GM23248 (cell line): Measurements from ENCODE around the gene ZDHHC9. TPM values are rescaled to one million over a fixed set of nuclear protein-coding genes. Genes with fewer than 3 reads are reported as not detected.

Experiments used
- DNase-seq: peaks from one replicate; pipeline ENCODE4 v3.0.0-alpha.2; 2015
- H2AFZ ChIP-seq: fragments of 200-600 bp; sonication (generic); 2 replicates; pipeline ENCODE4 v1.6.1; 2016; ENCODE audit warnings: antibody characterized with exemption
- H3F3A ChIP-seq: fragments of 200-600 bp; sonication (generic); 2 replicates; pipeline ENCODE4 v1.6.1; 2016; ENCODE audit warnings: mild to moderate bottlenecking, antibody characterized with exemption, mixed run types; ENCODE audit not compliant: insufficient read depth
- H3K27ac ChIP-seq: fragments of 200-600 bp; sonication (generic); 2 replicates; pipeline ENCODE4 v1.5.1; 2016; ENCODE audit warnings: mild to moderate bottlenecking
- H3K27me3 ChIP-seq: fragments of 200-600 bp; sonication (generic); replicated peaks from 2 replicates; pipeline ENCODE4 v1.6.1; 2016; ENCODE audit warnings: mild to moderate bottlenecking; ENCODE audit not compliant: insufficient read depth
- H3K36me3 ChIP-seq: fragments of 200-600 bp; sonication (generic); 2 replicates; pipeline ENCODE4 v1.6.1; 2016; ENCODE audit warnings: low read depth, mild to moderate bottlenecking
- H3K4me1 ChIP-seq: fragments of 200-600 bp; sonication (generic); 2 replicates; pipeline ENCODE4 v1.6.1; 2016; ENCODE audit warnings: mild to moderate bottlenecking; ENCODE audit not compliant: insufficient read depth
- H3K4me2 ChIP-seq: fragments of 200-600 bp; sonication (generic); one replicate; pipeline ENCODE4 v1.6.1; 2016; ENCODE audit warnings: mild to moderate bottlenecking; ENCODE audit not compliant: unreplicated experiment
- H3K4me3 ChIP-seq: fragments of 200-600 bp; sonication (generic); 2 replicates; pipeline ENCODE4 v1.5.1; 2016; ENCODE audit warnings: mild to moderate bottlenecking
- H3K79me2 ChIP-seq: fragments of 200-600 bp; sonication (generic); 2 replicates; pipeline ENCODE4 v1.6.1; 2016; ENCODE audit warnings: mild to moderate bottlenecking; ENCODE audit not compliant: insufficient read depth
- H3K9ac ChIP-seq: fragments of 200-600 bp; sonication (generic); 2 replicates; pipeline ENCODE4 v1.6.1; 2016; ENCODE audit warnings: mild to moderate bottlenecking
- H3K9me2 ChIP-seq: fragments of 200-600 bp; sonication (generic); 2 replicates; pipeline ENCODE4 v1.6.1; 2016; ENCODE audit warnings: mixed run types, mild to moderate bottlenecking, moderate library complexity; ENCODE audit not compliant: insufficient read depth
- H3K9me3 ChIP-seq: fragments of 200-600 bp; sonication (generic); one replicate; pipeline ENCODE4 v1.6.1; 2017; ENCODE audit warnings: low read depth
- H4K20me1 ChIP-seq: fragments of 200-600 bp; sonication (generic); 2 replicates; pipeline ENCODE4 v1.6.0; 2016; ENCODE audit not compliant: insufficient read depth
- EZH2 ChIP-seq: fragments of 200-600 bp; sonication (generic); IDR thresholded peaks from 2 replicates; pipeline ENCODE4 v1.6.1; 2018; ENCODE audit warnings: antibody characterized with exemption, mild to moderate bottlenecking; ENCODE audit not compliant: insufficient read depth, poor library complexity, severe bottlenecking
- EZH2phosphoT487 ChIP-seq: fragments of 200-600 bp; sonication (generic); IDR thresholded peaks from 2 replicates; pipeline ENCODE4 v1.6.1; 2018; ENCODE audit warnings: antibody characterized with exemption, moderate library complexity, mild to moderate bottlenecking, low read depth; ENCODE audit not compliant: insufficient read depth
- WGBS, 2 experiments: methylation state at CpG; one replicate each; pipeline ENCODE4 v1.1.6; 2015 to 2017; ENCODE audit warnings: low lambda C conversion rate in 2 of 2, low coverage in 1 of 2; ENCODE audit errors: missing lambda C conversion rate in 2 of 2; 5-methylcytosine and 5-hydroxymethylcytosine counted together
- in situ Hi-C: fragments of 300-500 bp; cut with MboI; formaldehyde crosslinking; loops from 2 replicates; pipeline ENCODE4 v1.15.0; 2020
- polyA plus RNA-seq: library from polyadenylated mRNA; unstranded; fragments of >200 nt; fragmentation: Nextera tagmentation; extraction: Ambion mirVana; gene quantifications from 2 replicates; pipeline ENCODE4 v1.2.1, GENCODE V29; 2016
- total RNA-seq: library from RNA; depleted of rRNA; stranded (reverse); fragments of >200 nt; shearing (Covaris generic); gene quantifications from 2 replicates; pipeline ENCODE4 v1.2.3, GENCODE V29; 2014

ZDHHC9 gene
- total and polyA plus RNA-seq, 2 experiments from 2014 or later, result 27.5 to 54.4 TPM

GRCh38 chrX:129818123-129818522, 25.6 kb downstream of the ZDHHC9 start:
- Histone ChIP-seq H3K27me3 (no peaks in the 10 kb centered on the region), H3F3A (no peaks in the 10 kb centered on the region), H3K79me2 (no peaks in the 10 kb centered on the region), H3K4me2 (no peak overlapping the region), H3K9me2 (no peaks in the 10 kb centered on the region), H3K27ac (no peak overlapping the region), H4K20me1 (no peaks in the 10 kb centered on the region), H3K9ac (no peak overlapping the region), H2AFZ (no peak overlapping the region), H3K4me3 (no peak overlapping the region), H3K9me3 (no peaks in the 10 kb centered on the region), H3K4me1 (no peaks in the 10 kb centered on the region), H3K36me3 (no peaks in the 10 kb centered on the region)
- in situ Hi-C loops, result no loop called here
- WGBS, 2 experiments, result 100% methylated on average over 2 of the region's 2 CpGs
- peak; percentile 12 for DNase-seq
- TF ChIP-seq EZH2, result no peak
- TF ChIP-seq EZH2phosphoT487, result no peak

GRCh38 chrX:129813662-129814368, 29.9 kb downstream of the ZDHHC9 start:
- in situ Hi-C loops, result no loop called here
- H3K9ac ChIP-seq, result no peak overlapping the region
- no peak overlapping the region for H2AFZ ChIP-seq
- H3K36me3 ChIP-seq, result no peaks in the 10 kb centered on the region
- WGBS, 2 experiments, result 44 to 63% methylated on average over 5 to 6 of the region's 6 CpGs
- H4K20me1 ChIP-seq, result no peaks in the 10 kb centered on the region
- peaks cover 2% of the 10 kb centered on the region for H3F3A ChIP-seq
- H3K4me3 ChIP-seq, result no peak overlapping the region
- no peaks in the 10 kb centered on the region for H3K9me3 ChIP-seq
- no peak overlapping the region for H3K4me2 ChIP-seq
- DNase-seq, result no peak
- TF ChIP-seq EZH2phosphoT487 (no peak), EZH2 (no peak)
- H3K9me2 ChIP-seq, result no peaks in the 10 kb centered on the region
- H3K27ac ChIP-seq, result no peak overlapping the region
- H3K79me2 ChIP-seq, result no peaks in the 10 kb centered on the region
- 0 out of 2 replicates have a peak, but pooled peaks cover 5% of the 10 kb centered on the region for H3K4me1 ChIP-seq
- H3K27me3 ChIP-seq, result no peaks in the 10 kb centered on the region

- H3K9me3 ChIP-seq, result no peaks in the 10 kb centered on the region
- H3K9ac ChIP-seq, result no peak overlapping the region
- no peak for TF ChIP-seq EZH2
- TF ChIP-seq EZH2phosphoT487, result no peak
- H3K27ac ChIP-seq, result peak overlapping the region; percentile 45; the same call in 1 of the 2 replicates
- DNase-seq, result peak; percentile 21
- H3K79me2 ChIP-seq, result no peaks in the 10 kb centered on the region
- no peaks in the 10 kb centered on the region for H3K27me3 ChIP-seq
- peaks cover 17% of the 10 kb centered on the region for H3K4me1 ChIP-seq
- no peak overlapping the region for H3K4me2 ChIP-seq
- H3K4me3 ChIP-seq, result no peak overlapping the region
- H3K9me2 ChIP-seq, result no peaks in the 10 kb centered on the region
- WGBS, 2 experiments, result 84 to 98% methylated on average over 6 to 7 of the region's 7 CpGs
- peaks cover 12% of the 10 kb centered on the region for H3F3A ChIP-seq
- H4K20me1 ChIP-seq, result no peaks in the 10 kb centered on the region
- in situ Hi-C loops, result no loop called here
- H2AFZ ChIP-seq, result no peak overlapping the region
- H3K36me3 ChIP-seq, result no peaks in the 10 kb centered on the region
Observed at GRCh38 chrX:129808829-129809796, 34.6 kb downstream of the ZDHHC9 start.

GRCh38 chrX:129808158-129808828, 35.4 kb downstream of the ZDHHC9 start:
- H3K9me3 ChIP-seq, result no peaks in the 10 kb centered on the region
- no peak overlapping the region for H3K4me3 ChIP-seq
- no peak overlapping the region for H2AFZ ChIP-seq
- no peaks in the 10 kb centered on the region for H3K9me2 ChIP-seq
- in situ Hi-C loops, result no loop called here
- H3K27me3 ChIP-seq, result no peaks in the 10 kb centered on the region
- H3K9ac ChIP-seq, result no peak overlapping the region
- TF ChIP-seq EZH2 (no peak), EZH2phosphoT487 (no peak)
- H4K20me1 ChIP-seq, result no peaks in the 10 kb centered on the region
- peak; percentile 53 for DNase-seq
- H3K79me2 ChIP-seq, result no peaks in the 10 kb centered on the region
- H3K36me3 ChIP-seq, result no peaks in the 10 kb centered on the region
- peaks cover 12% of the 10 kb centered on the region for H3F3A ChIP-seq
- H3K4me1 ChIP-seq, result peaks cover 17% of the 10 kb centered on the region
- WGBS, 2 experiments, result 21 to 24% methylated on average over 2 of the region's 2 CpGs
- H3K27ac ChIP-seq, result peak overlapping the region; percentile 45
- H3K4me2 ChIP-seq, result no peak overlapping the region
